IMR-90 (cell line): Measurements from ENCODE around the gene KRTAP10-3.

Experiments
- CHD1 ChIP-seq: IDR thresholded peaks from 2 replicates; pipeline ENCODE4 v1.6.1; 2012; ENCODE audit warnings: low read depth, low read length, improper control_type of control experiment
- CTCF ChIP-seq: conservative IDR thresholded peaks from 2 replicates; pipeline ENCODE4 v1.5.1; 2012; ENCODE audit warnings: mild to moderate bottlenecking, low read depth, low read length, improper control_type of control experiment
- FOS ChIP-seq: fragments of 150-350 bp; IDR thresholded peaks from 2 replicates; pipeline ENCODE4 v1.6.1; 2016; ENCODE audit warnings: low read depth, low read length
- MAZ ChIP-seq: IDR thresholded peaks from 2 replicates; pipeline ENCODE4 v1.6.1; 2012; ENCODE audit warnings: low read depth, mild to moderate bottlenecking, low read length, improper control_type of control experiment, moderate library complexity, borderline replicate concordance
- MXI1 ChIP-seq: IDR thresholded peaks from 2 replicates; pipeline ENCODE4 v1.6.1; 2012; ENCODE audit warnings: low read depth, mild to moderate bottlenecking, low read length, moderate library complexity, borderline replicate concordance
- NFE2L2 ChIP-seq: fragments of 150-350 bp; IDR thresholded peaks from 2 replicates; pipeline ENCODE4 v1.6.1; 2016; ENCODE audit warnings: low read depth, mild to moderate bottlenecking, low read length
- POLR2A ChIP-seq: IDR thresholded peaks from 2 replicates; pipeline ENCODE4 v1.6.1; 2012; ENCODE audit warnings: mild to moderate bottlenecking, low read depth, low read length
- RAD21 ChIP-seq: IDR thresholded peaks from 2 replicates; pipeline ENCODE4 v1.6.1; 2012; ENCODE audit warnings: low read length, improper control_type of control experiment
- RCOR1 ChIP-seq: IDR thresholded peaks from 2 replicates; pipeline ENCODE4 v1.6.1; 2012; ENCODE audit warnings: mild to moderate bottlenecking, low read length, improper control_type of control experiment; ENCODE audit not compliant: insufficient replicate concordance
- RFX5 ChIP-seq: IDR thresholded peaks from 2 replicates; pipeline ENCODE4 v1.8.0; 2012; ENCODE audit warnings: low read depth, mild to moderate bottlenecking, low read length, moderate library complexity
- SMC3 ChIP-seq: fragments of 150-350 bp; IDR thresholded peaks from 2 replicates; pipeline ENCODE4 v1.6.1; 2016; ENCODE audit warnings: low read depth, mild to moderate bottlenecking, antibody characterized with exemption, low read length, moderate library complexity

GRCh38 chr21:44595524-44595923 lies 36.9 kb upstream of the KRTAP10-3 start:
- TF ChIP-seq CTCF (no peak), SMC3 (no peak), POLR2A (no peak), RFX5 (no peak), NFE2L2 (no peak), MXI1 (no peak), RCOR1 (no peak), RAD21 (no peak), FOS (no peak), CHD1 (no peak), MAZ (no peak)
